KG1 (cell line): ENCODE results near the gene TIE1.
A peak's percentile ranks its signal among the peaks of the same experiment; 100 is the strongest.
"Not testable (repeated sequence)": the region's sequence is repeated elsewhere in the genome, so short reads cannot be mapped to it uniquely, and the experiment has no call there.

ENCODE experiments used
- DNase-seq: peaks from one replicate; lab custom pipeline; 2025; lab: John Stamatoyannopoulos, UW

The TIE1 gene

GRCh38 chr1:43363283-43363934 is 62.6 kb downstream of the TIE1 start:
- DNase-seq: no peak

GRCh38 chr1:43363935-43364525 is 63.2 kb downstream of the TIE1 start:
- no peak for DNase-seq

- DNase-seq: no peak
These were observed 64.9 kb downstream of the TIE1 start for GRCh38 chr1:43365678-43366077.

- DNase-seq: no peak
These were observed 65.4 kb downstream of the TIE1 start for GRCh38 chr1:43366179-43366578.

- no peak for DNase-seq
These were observed 65.8 kb downstream of the TIE1 start for GRCh38 chr1:43366601-43367025.

GRCh38 chr1:43367026-43367903 is 66.5 kb downstream of the TIE1 start:
- DNase-seq: no peak

- peak; percentile 82 for DNase-seq
These were observed 67.3 kb downstream of the TIE1 start, which contains the start of gene ELOVL1 for GRCh38 chr1:43367904-43368645. ELOVL1 (minus strand) TSS chr1:43368011; CDS start chr1:43365609, 2,402 bp downstream.

GRCh38 chr1:43368646-43369020 is 67.9 kb downstream of the TIE1 start:
- no peak for DNase-seq

GRCh38 chr1:43369779-43370178 is 69.0 kb downstream of the TIE1 start:
- not testable (repeated sequence) for DNase-seq

GRCh38 chr1:43370564-43370963 is 69.8 kb downstream of the TIE1 start:
- no peak for DNase-seq

- DNase-seq: no peak
These were observed 71.4 kb downstream of the TIE1 start for GRCh38 chr1:43372172-43372571.
